GM19238 (cell line): ENCODE results near the gene NDST1.

Source experiments
- DNase-seq: peaks from one replicate; pipeline ENCODE4 v3.0.0; 2011; ENCODE audit warnings: low spot score; ENCODE audit not compliant: insufficient read length

Gene NDST1

GRCh38 chr5:150522504-150523414 lies 14.8 kb downstream of the NDST1 start:
- no peak for DNase-seq

DNA sequence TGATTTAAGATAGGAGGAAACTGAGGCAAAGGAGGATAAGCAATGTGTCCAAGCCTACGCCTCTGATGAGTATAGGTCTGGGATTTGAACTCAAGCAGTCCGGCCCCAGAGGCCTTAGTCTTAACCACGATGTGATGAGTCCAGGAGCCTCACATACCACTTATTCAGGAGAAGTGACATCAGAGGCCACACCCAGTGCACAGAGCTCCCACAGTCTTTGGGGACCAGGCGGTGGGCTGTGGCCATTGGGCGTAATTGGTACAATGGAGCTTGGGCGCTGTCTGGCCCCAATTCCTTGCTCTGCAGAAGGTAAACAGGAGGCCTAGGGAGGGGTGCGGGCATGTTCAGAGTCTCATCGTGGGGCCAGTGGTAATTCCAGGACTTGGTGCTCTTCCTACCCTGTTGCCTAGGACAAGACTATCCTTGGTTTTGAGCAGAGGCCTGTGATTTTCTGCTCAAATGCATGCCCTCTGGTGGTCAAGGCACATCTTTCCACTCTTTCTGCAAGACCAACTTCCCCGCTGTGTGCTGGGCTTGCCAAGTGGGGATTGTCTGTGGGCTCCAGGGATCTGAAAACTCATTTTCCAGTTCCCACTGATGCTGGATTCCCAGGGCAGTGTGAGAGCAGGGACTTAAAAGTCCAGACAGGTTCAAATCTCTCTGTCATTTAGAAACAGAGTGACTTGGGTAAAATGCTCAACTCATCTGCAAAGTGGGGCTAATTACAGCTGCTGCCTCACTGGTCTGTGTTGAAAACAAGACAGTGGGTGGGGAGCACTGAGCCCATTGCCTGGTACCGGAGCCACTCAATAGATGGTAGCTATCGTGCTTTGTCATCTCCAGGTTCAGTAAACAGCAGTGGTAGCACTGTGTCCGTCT lies 15.8 kb downstream of the NDST1 start:
- DNase-seq: peak; percentile 52

DNA sequence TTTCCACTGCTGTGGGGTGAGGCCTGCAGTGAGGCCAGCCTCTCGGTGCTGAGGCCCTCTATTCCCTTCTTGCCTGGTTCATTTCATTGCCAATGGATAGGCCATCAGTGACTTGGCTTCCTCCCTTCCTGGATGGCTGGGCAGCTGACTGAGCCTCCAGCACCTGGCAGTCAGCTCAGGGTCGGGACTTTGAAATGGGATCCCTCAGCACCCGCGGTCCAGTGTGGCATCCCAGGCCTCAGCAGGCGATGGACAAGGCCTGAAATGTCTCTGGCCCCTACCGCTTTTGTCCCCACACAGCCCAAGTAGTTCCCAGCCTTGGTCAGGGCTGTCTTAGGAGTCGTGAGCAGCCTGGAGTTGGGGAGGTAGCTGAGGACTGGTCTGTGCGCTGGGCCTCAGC lies 17.2 kb downstream of the NDST1 start:
- no peak for DNase-seq

DNA sequence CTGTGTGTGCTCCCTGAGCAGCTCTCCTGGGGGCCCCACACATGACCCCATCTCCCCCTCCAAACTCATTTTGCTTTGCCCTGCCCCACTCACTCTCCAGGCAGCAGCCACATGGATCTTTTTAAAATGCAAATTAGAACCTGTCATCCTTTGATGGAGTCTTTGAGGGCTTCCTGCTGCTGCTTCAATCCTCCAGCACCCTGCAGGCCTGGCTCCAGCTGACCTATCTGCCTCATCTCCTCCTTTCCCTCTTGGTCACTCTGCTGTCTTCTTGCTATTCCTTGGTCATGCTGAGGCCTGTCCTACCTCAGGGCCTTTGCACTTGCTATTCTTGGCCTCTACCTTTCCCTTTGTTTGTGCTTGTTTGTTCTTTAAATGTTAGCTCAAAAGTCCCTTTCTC lies 17.9 kb downstream of the NDST1 start:
- DNase-seq: no peak

DNA sequence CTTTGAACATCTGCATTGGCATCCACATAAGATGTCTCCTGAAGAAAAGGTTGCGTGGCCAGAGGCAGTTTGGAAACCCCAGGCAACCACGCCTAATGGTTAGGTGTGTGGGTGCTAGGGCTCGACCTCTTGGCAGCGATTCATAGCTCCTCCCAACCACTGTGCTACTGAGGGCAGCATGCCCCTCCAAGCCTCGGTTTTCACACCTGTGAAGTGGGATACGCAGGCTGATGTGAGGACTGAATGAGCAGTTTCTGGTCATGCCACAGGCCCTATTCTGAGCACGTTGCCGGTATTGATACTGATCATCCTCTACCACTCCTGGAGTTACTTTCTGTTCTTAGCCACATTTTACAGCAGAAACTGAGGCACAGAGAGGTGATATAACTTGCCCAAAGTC lies 19.1 kb downstream of the NDST1 start:
- DNase-seq: no peak

DNA sequence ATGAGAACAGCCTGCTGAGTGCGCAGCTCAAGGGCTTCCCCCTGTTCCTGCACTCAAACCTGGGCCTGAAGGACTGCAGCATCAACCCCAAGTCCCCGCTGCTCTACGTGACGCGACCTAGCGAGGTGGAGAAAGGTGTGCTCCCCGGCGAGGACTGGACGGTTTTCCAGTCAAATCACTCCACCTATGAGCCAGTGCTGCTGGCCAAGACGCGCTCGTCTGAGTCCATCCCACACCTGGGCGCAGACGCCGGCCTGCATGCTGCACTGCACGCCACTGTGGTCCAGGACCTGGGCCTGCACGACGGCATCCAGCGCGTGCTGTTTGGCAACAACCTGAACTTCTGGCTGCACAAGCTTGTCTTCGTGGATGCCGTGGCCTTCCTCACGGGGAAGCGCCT lies 19.9 kb downstream of the NDST1 start:
- no peak for DNase-seq

DNA sequence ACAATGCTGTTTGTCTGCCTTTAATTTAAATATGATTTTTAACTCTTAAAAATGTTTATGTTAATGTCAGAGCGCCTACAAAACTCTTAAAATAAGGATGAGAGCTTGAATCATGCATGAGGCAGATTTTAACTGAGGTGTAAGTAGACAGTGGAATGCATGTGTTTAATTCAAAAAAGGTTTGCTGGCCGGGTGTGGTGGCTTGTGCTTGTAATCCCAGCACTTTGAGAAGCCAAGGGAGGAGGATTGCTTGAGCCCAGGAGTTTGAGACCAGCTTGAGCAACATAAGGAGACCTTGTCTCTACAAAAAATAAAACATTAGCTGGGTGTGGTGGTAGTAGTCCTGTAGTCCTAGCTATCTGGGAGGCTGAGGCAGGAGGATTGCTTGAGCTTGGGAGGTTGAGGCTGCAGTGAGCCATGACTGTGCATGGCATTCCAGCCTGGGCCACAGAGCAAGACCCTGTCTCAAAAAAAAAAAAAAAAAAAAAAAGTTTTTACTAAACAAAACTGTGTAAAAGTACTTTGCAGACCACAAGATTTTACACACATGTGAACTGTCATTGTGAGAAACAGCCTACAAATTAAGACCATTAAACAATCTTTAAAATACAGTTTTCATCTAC lies 21.1 kb downstream of the NDST1 start:
- no peak for DNase-seq

- no peak for DNase-seq
Measured at GRCh38 chr5:150529555-150529954, 21.6 kb downstream of the NDST1 start.

GRCh38 chr5:150530423-150530822 lies 22.5 kb downstream of the NDST1 start:
- no peak for DNase-seq

GRCh38 chr5:150530951-150531588 lies 23.1 kb downstream of the NDST1 start:
- DNase-seq: no peak

- DNase-seq: no peak
Measured at GRCh38 chr5:150531686-150532085, 23.8 kb downstream of the NDST1 start.

GRCh38 chr5:150532151-150532550 lies 24.2 kb downstream of the NDST1 start:
- no peak for DNase-seq

GRCh38 chr5:150532996-150533395 lies 25.1 kb downstream of the NDST1 start:
- no peak for DNase-seq

GRCh38 chr5:150534811-150535210 lies 26.9 kb downstream of the NDST1 start:
- DNase-seq: no peak

GRCh38 chr5:150535611-150536010 lies 27.7 kb downstream of the NDST1 start:
- DNase-seq: no peak

GRCh38 chr5:150538007-150538917 lies 30.3 kb downstream of the NDST1 start:
- DNase-seq: no peak

DNA sequence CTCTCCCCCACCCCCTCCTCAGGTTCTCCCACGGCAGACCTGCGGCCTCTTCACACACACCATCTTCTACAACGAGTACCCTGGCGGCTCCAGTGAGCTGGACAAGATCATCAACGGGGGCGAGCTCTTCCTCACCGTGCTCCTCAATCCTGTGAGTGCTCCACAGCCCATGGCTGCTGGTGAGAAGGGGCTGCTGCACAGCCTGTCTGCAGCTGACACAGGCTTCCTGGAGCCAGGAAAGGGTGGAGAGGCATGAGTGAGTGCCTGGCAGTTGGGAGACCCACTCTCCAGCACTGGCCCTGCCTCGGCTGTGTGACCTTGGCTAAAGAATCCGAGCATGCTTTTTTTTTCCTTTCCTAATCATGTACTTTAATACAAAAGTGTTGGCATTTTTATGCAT lies 31.3 kb downstream of the NDST1 start:
- DNase-seq: no peak

- no peak for DNase-seq
Measured at GRCh38 chr5:150540042-150540441, 32.1 kb downstream of the NDST1 start.

DNA sequence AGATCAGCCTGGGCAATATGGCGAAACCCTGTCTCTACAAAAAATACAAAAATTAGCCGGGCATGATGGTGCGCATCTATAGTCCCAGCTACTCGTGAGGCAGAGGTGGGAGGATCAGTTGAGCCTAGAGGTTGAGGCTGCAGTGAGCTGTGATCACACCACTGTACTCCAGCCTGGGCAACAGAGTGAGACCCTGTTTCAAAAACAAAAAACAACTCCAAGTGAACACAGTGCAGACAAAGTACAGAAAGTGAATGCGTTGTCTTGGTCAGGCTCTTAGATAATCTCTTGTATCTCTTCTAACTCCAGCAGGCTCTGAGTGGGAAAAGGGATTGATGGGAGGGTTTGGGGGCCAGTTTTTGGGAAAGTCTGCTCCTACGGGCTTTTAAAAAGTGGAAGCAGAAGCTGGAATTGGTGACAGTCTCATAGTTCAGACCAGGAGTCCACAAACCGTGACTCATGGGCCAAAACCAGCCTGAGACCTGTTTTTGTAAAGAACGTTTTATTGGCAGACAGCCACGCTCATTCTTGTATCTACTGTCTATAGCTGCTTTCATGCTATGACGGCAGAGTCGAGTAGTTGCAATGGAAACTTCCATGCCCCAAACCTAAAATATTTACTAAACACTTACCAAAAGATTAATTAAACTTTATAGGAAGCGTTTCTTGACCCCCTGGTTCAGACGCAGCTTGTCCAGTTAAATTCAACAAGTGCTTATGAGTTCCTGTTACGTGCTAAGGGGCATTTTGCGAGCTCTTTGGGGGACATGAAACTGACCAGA lies 32.9 kb downstream of the NDST1 start:
- DNase-seq: no peak

GRCh38 chr5:150541397-150541675 lies 33.4 kb downstream of the NDST1 start:
- no peak for DNase-seq
